Glutamatergic neuron (in vitro differentiated cells): Measurements from ENCODE around the gene PRLR. TPM values are rescaled to one million over a fixed set of nuclear protein-coding genes. Genes with fewer than 3 reads are reported as not detected.

Source experiments
- DNase-seq: peaks from one replicate; pipeline ENCODE4 v3.0.0; 2022
- H3K27ac Mint-ChIP-seq: one replicate; pipeline ENCODE4 v1.8.0; 2020; ENCODE audit warnings: mild to moderate bottlenecking, mixed read lengths, inconsistent platforms; ENCODE audit not compliant: unreplicated experiment
- H3K27me3 Mint-ChIP-seq: one replicate; pipeline ENCODE4 v1.8.0; 2020; ENCODE audit warnings: mild to moderate bottlenecking, moderate library complexity, mixed read lengths, inconsistent platforms; ENCODE audit not compliant: unreplicated experiment
- H3K36me3 Mint-ChIP-seq: one replicate; pipeline ENCODE4 v1.8.0; 2020; ENCODE audit warnings: mild to moderate bottlenecking, mixed read lengths, inconsistent platforms; ENCODE audit not compliant: unreplicated experiment
- H3K4me1 Mint-ChIP-seq: one replicate; pipeline ENCODE4 v1.8.0; 2020; ENCODE audit warnings: mild to moderate bottlenecking, low read depth, mixed read lengths, inconsistent platforms; ENCODE audit not compliant: unreplicated experiment
- H3K4me3 Mint-ChIP-seq: one replicate; pipeline ENCODE4 v1.8.0; 2020; ENCODE audit warnings: mild to moderate bottlenecking, mixed read lengths, inconsistent platforms; ENCODE audit not compliant: unreplicated experiment
- H3K9me3 Mint-ChIP-seq: one replicate; pipeline ENCODE4 v1.8.0; 2020; ENCODE audit warnings: mild to moderate bottlenecking, moderate library complexity, mixed read lengths, inconsistent platforms; ENCODE audit not compliant: unreplicated experiment
- total RNA-seq: library from RNA; stranded (reverse); fragmentation: NEBNext Ultra II Directional; extraction: Animal tissue kit (Norgen Biotek cat#: 25700); gene quantifications from one replicate; pipeline ENCODE4 v1.2.1, GENCODE V29; 2021; ENCODE audit not compliant: unreplicated experiment
- TF ChIP-seq, protein P1 (sequence below): fragments of 200-600 bp; sonication (generic); IDR thresholded peaks from one replicate; pipeline ENCODE4 v1.5.0; 2021; ENCODE audit not compliant: partially characterized antibody, unreplicated experiment

PRLR gene
- total RNA-seq, 1 donor from 2014 or later, result not detected

DNA sequence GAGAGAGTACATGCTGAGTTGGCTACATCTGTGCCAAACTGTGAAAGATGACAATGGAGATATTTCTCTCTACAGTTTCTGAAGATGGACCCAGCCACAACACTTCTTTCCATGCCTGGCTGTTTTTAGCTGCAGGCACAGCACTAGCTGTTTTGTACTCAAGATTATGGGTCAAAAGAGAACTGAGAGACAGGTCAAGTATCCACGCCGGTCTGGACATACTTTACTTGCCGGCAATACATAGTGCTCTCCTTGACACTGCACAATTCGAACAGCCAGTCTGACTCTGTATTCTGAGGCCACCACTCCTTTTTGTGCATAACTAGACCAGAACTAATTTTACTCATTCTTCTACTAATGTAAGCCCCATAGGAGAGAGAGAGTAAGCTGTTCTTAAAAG, 2.6 kb downstream of the PRLR start:
- TF ChIP-seq, protein P1, sequence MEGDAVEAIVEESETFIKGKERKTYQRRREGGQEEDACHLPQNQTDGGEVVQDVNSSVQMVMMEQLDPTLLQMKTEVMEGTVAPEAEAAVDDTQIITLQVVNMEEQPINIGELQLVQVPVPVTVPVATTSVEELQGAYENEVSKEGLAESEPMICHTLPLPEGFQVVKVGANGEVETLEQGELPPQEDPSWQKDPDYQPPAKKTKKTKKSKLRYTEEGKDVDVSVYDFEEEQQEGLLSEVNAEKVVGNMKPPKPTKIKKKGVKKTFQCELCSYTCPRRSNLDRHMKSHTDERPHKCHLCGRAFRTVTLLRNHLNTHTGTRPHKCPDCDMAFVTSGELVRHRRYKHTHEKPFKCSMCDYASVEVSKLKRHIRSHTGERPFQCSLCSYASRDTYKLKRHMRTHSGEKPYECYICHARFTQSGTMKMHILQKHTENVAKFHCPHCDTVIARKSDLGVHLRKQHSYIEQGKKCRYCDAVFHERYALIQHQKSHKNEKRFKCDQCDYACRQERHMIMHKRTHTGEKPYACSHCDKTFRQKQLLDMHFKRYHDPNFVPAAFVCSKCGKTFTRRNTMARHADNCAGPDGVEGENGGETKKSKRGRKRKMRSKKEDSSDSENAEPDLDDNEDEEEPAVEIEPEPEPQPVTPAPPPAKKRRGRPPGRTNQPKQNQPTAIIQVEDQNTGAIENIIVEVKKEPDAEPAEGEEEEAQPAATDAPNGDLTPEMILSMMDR, result no peak
- peaks cover 2% of the 10 kb centered on the region for H3K27me3 Mint-ChIP-seq
- no peak overlapping the region for H3K27ac Mint-ChIP-seq
- no peak for DNase-seq
- H3K9me3 Mint-ChIP-seq, result no peaks in the 10 kb centered on the region
- no peaks in the 10 kb centered on the region for H3K36me3 Mint-ChIP-seq
- H3K4me3 Mint-ChIP-seq, result no peak overlapping the region
- H3K4me1 Mint-ChIP-seq, result no peaks in the 10 kb centered on the region

DNA sequence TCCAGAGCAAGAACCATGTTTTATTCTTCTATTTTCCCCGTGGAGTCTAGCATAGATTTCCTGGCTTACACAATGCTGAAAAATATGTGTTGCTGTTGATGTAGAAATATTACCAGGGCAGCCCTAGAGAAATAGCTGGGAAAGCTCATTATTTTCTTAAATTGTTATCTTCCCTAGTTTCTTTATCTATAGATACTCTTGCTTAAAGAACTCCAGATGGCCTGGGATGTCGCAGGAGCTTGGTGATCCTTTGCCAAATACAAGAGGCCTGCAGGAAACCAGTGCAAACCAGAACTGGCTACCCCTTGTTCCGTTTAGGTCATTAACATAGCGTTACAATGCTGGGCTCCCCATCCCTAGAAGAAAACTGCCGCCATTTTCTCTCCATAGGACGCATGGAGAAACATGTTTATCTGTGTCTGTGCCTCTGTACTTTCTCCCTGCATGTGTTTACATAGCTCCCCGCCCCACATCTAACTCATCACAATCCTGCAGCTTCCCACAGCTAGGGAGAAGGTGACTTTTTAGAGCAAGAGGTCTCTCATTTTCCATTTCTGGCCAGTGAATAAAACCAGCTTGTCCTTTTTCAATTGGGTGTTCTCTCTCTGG, 6.4 kb downstream of the PRLR start:
- Mint-ChIP-seq H3K27ac (no peak overlapping the region), H3K4me1 (no peaks in the 10 kb centered on the region), H3K9me3 (peaks cover 1% of the 10 kb centered on the region), H3K36me3 (no peaks in the 10 kb centered on the region), H3K4me3 (no peak overlapping the region), H3K27me3 (no peaks in the 10 kb centered on the region)
- TF ChIP-seq, protein P1, result no peak
- DNase-seq, result no peak

DNA sequence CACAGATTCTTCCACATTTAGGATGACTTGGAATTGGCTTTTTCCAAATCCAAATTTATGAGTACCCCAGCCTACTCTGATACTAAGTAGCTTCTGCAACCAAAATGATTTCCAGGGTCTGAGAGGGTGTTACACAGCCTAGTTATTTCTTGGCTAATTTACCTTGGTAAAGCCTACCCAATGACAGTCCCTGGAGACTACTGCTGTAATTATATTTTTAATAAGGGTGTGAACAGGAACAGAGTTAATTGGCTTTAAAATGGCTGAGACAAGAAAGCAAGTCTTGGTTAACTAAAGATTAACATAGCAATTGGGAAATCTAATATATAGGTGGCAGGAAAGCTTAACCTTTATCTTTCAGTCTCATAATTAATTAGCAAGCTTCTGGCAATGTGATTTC, 9.3 kb downstream of the PRLR start:
- DNase-seq, result no peak
- no peaks in the 10 kb centered on the region for H3K36me3 Mint-ChIP-seq
- H3K27me3 Mint-ChIP-seq, result no peaks in the 10 kb centered on the region
- TF ChIP-seq, protein P1, result no peak
- H3K9me3 Mint-ChIP-seq, result peaks cover 1% of the 10 kb centered on the region
- no peak overlapping the region for H3K27ac Mint-ChIP-seq
- H3K4me1 Mint-ChIP-seq, result no peaks in the 10 kb centered on the region
- H3K4me3 Mint-ChIP-seq, result no peak overlapping the region

DNA sequence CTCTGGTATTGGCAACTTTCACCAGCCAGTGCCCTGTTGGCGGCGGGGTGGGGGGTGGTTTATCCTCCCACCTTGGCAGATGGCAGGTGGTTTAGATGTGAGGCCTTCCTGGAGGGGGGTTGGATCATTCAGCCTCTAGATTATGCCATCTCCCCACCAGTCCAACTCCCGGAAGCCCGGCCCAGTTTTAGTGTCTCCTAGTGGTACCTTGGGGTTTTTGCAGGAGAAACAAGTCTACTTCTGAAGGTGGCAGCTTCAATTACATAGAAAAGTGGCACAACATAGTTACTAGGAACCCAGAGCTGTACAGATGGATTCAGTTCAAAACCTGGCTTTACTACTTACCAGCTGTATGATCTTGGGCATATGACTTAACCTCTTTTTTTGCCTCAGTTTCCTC, 11.3 kb downstream of the PRLR start:
- Mint-ChIP-seq H3K4me1 (no peaks in the 10 kb centered on the region), H3K27ac (no peak overlapping the region), H3K27me3 (no peaks in the 10 kb centered on the region), H3K36me3 (no peaks in the 10 kb centered on the region), H3K4me3 (no peak overlapping the region), H3K9me3 (peaks cover 1% of the 10 kb centered on the region)
- DNase-seq, result no peak
- TF ChIP-seq, protein P1, result no peak

- TF ChIP-seq, protein P1, result no peak
- Mint-ChIP-seq H3K4me3 (no peak overlapping the region), H3K4me1 (no peaks in the 10 kb centered on the region), H3K9me3 (no peaks in the 10 kb centered on the region), H3K27me3 (no peaks in the 10 kb centered on the region), H3K36me3 (no peaks in the 10 kb centered on the region), H3K27ac (no peak overlapping the region)
- DNase-seq, result no peak
Observed at GRCh38 chr5:35214051-35214450, 16.2 kb downstream of the PRLR start.
